ENCODE data around the gene APBA3.

Gene APBA3

DNA sequence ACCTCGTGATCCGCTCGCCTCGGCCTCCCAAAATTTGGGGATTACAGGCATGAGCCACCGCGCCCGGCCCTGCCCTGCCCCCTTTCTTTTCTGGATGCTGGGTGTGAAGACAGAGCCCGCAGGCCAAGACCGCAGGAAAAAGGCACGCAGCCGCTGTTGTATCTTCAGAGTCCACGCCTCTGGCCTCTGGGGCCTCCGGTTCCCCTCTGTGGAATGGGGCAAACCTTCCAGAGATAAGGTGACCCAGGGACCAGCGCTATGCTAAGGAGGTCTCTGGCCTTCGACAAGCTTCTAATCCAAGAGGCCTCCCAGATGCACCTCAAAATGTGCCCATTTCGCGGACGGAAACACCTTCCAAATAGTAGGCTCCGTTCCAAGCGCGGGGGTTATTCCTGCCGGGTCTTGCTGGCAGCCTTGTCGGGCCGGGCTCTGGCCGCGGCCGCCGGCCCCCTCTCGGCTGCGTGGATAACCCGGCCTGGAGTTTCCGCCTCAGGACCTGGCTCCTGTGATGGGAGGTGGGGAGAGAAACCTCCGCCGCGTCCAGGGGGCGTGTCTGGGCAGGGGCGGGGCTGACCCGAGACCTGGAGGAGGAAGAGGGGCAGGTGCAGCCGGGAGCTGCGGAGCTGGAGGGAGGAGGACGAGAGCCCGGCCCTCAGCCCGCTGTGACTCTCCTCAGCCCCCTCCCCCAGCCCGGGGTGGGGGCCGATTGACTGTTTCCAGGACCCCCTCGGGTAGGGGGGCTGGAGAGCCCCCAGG, 40.2 kb downstream of the APBA3 start (continued):
- TF ChIP-seq, protein P1, sequence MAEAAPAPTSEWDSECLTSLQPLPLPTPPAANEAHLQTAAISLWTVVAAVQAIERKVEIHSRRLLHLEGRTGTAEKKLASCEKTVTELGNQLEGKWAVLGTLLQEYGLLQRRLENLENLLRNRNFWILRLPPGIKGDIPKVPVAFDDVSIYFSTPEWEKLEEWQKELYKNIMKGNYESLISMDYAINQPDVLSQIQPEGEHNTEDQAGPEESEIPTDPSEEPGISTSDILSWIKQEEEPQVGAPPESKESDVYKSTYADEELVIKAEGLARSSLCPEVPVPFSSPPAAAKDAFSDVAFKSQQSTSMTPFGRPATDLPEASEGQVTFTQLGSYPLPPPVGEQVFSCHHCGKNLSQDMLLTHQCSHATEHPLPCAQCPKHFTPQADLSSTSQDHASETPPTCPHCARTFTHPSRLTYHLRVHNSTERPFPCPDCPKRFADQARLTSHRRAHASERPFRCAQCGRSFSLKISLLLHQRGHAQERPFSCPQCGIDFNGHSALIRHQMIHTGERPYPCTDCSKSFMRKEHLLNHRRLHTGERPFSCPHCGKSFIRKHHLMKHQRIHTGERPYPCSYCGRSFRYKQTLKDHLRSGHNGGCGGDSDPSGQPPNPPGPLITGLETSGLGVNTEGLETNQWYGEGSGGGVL (tag by site-specific recombination; IDR thresholded peaks at IDR 0.05), result no peak
- 0 out of 2 replicates have a peak, but pooled peaks have one; percentile 28 for TF ChIP-seq BCL11B (tag by site-specific recombination; IDR thresholded peaks at IDR 0.05; ENCODE audit: low read depth)
- TF ChIP-seq OVOL3 (tag by site-specific recombination; IDR thresholded peaks at IDR 0.05), result no peak
- peak; percentile 35; the same call in 1 of the 2 replicates for TF ChIP-seq ZNF501 (tag by site-specific recombination; IDR thresholded peaks at IDR 0.05)
- no peak for TF ChIP-seq ZBTB48 (tag by site-specific recombination; IDR thresholded peaks at IDR 0.05)
- TF ChIP-seq ZFP69B (tag by site-specific recombination; IDR thresholded peaks at IDR 0.05), result 0 out of 2 replicates have a peak, but pooled peaks have one; percentile 49
- TF ChIP-seq ZNF184 (tag by site-specific recombination; IDR thresholded peaks at IDR 0.05), result peak; percentile 84; the same call in 1 of the 2 replicates
- no peak for TF ChIP-seq ZNF623 (tag by site-specific recombination; IDR thresholded peaks at IDR 0.05)
- TF ChIP-seq OSR2 (tag by site-specific recombination; IDR thresholded peaks at IDR 0.05), result peak; percentile 44; the same call in 1 of the 2 replicates
- TF ChIP-seq ZNF549 (tag by site-specific recombination; IDR thresholded peaks at IDR 0.05), result no peak
- TF ChIP-seq ZNF560 (tag by site-specific recombination; IDR thresholded peaks at IDR 0.05; ENCODE audit: borderline replicate concordance), result no peak
- 0 out of 2 replicates have a peak, but pooled peaks have one; percentile 34 for TF ChIP-seq IKZF3 (tag by site-specific recombination; IDR thresholded peaks at IDR 0.05)
- TF ChIP-seq, protein P2, sequence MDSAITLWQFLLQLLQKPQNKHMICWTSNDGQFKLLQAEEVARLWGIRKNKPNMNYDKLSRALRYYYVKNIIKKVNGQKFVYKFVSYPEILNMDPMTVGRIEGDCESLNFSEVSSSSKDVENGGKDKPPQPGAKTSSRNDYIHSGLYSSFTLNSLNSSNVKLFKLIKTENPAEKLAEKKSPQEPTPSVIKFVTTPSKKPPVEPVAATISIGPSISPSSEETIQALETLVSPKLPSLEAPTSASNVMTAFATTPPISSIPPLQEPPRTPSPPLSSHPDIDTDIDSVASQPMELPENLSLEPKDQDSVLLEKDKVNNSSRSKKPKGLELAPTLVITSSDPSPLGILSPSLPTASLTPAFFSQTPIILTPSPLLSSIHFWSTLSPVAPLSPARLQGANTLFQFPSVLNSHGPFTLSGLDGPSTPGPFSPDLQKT (IDR thresholded peaks at IDR 0.05; ENCODE audit: borderline replicate concordance, low read depth, low read length), result no peak
- TF ChIP-seq, protein P3, sequence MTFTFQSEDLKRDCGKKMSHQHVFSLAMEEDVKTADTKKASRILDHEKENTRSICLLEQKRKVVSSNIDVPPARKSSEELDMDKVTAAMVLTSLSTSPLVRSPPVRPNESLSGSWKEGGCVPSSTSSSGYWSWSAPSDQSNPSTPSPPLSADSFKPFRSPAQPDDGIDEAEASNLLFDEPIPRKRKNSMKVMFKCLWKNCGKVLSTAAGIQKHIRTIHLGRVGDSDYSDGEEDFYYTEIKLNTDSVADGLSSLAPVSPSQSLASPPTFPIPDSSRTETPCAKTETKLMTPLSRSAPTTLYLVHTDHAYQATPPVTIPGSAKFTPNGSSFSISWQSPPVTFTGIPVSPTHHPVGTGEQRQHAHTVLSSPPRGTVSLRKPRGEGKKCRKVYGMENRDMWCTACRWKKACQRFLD (tag by site-specific recombination; IDR thresholded peaks at IDR 0.05), result no peak
- TF ChIP-seq KLF1 (tag by site-specific recombination; IDR thresholded peaks at IDR 0.05), result peak; percentile 81
- no peak for TF ChIP-seq ZNF510 (tag by site-specific recombination; IDR thresholded peaks at IDR 0.05; ENCODE audit: insufficient replicate concordance)
- TF ChIP-seq, protein P4, sequence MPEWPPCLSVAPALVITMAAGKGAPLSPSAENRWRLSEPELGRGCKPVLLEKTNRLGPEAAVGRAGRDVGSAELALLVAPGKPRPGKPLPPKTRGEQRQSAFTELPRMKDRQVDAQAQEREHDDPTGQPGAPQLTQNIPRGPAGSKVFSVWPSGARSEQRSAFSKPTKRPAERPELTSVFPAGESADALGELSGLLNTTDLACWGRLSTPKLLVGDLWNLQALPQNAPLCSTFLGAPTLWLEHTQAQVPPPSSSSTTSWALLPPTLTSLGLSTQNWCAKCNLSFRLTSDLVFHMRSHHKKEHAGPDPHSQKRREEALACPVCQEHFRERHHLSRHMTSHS (tag by site-specific recombination; IDR thresholded peaks at IDR 0.05), result no peak
- TF ChIP-seq, protein P5, sequence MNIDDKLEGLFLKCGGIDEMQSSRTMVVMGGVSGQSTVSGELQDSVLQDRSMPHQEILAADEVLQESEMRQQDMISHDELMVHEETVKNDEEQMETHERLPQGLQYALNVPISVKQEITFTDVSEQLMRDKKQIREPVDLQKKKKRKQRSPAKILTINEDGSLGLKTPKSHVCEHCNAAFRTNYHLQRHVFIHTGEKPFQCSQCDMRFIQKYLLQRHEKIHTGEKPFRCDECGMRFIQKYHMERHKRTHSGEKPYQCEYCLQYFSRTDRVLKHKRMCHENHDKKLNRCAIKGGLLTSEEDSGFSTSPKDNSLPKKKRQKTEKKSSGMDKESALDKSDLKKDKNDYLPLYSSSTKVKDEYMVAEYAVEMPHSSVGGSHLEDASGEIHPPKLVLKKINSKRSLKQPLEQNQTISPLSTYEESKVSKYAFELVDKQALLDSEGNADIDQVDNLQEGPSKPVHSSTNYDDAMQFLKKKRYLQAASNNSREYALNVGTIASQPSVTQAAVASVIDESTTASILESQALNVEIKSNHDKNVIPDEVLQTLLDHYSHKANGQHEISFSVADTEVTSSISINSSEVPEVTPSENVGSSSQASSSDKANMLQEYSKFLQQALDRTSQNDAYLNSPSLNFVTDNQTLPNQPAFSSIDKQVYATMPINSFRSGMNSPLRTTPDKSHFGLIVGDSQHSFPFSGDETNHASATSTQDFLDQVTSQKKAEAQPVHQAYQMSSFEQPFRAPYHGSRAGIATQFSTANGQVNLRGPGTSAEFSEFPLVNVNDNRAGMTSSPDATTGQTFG (tag by site-specific recombination; IDR thresholded peaks at IDR 0.05; ENCODE audit: borderline replicate concordance), result peak; percentile 83; the same call in 1 of the 2 replicates
- TF ChIP-seq ZNF324 (tag by site-specific recombination; IDR thresholded peaks at IDR 0.05), result peak; percentile 97
- TF ChIP-seq, protein P6, sequence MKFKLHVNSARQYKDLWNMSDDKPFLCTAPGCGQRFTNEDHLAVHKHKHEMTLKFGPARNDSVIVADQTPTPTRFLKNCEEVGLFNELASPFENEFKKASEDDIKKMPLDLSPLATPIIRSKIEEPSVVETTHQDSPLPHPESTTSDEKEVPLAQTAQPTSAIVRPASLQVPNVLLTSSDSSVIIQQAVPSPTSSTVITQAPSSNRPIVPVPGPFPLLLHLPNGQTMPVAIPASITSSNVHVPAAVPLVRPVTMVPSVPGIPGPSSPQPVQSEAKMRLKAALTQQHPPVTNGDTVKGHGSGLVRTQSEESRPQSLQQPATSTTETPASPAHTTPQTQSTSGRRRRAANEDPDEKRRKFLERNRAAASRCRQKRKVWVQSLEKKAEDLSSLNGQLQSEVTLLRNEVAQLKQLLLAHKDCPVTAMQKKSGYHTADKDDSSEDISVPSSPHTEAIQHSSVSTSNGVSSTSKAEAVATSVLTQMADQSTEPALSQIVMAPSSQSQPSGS (tag by site-specific recombination; IDR thresholded peaks at IDR 0.05; ENCODE audit: low read depth), result no peak
- no peak for TF ChIP-seq ZNF433 (tag by site-specific recombination; IDR thresholded peaks at IDR 0.05; ENCODE audit: low read depth)
- TF ChIP-seq ZNF548 (tag by site-specific recombination; IDR thresholded peaks at IDR 0.05), result no peak
- TF ChIP-seq SCRT1 (tag by site-specific recombination; IDR thresholded peaks at IDR 0.05; ENCODE audit: borderline replicate concordance), result no peak
- TF ChIP-seq HOXD13 (CRISPR knock-in tag; IDR thresholded peaks at IDR 0.05; ENCODE audit: borderline replicate concordance), result no peak
- no peak for TF ChIP-seq ZNF211 (tag by site-specific recombination; IDR thresholded peaks at IDR 0.05; ENCODE audit: low read depth)
- TF ChIP-seq, protein P7, sequence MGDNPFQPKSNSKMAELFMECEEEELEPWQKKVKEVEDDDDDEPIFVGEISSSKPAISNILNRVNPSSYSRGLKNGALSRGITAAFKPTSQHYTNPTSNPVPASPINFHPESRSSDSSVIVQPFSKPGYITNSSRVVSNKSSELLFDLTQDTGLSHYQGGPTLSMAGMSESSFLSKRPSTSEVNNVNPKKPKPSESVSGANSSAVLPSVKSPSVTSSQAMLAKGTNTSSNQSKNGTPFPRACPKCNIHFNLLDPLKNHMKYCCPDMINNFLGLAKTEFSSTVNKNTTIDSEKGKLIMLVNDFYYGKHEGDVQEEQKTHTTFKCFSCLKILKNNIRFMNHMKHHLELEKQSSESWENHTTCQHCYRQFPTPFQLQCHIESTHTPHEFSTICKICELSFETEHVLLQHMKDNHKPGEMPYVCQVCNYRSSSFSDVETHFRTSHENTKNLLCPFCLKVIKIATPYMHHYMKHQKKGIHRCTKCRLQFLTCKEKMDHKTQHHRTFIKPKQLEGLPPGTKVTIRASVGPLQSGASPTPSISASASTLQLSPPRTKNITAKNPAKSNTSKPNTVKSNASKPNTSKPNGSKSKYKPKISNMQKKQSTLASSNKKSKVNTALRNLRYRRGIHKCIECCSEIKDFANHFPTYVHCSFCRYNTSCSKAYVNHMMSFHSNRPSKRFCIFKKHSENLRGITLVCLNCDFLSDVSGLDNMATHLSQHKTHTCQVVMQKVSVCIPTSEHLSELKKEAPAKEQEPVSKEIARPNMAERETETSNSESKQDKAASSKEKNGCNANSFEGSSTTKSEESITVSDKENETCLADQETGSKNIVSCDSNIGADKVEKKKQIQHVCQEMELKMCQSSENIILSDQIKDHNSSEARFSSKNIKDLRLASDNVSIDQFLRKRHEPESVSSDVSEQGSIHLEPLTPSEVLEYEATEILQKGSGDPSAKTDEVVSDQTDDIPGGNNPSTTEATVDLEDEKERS (tag by site-specific recombination; IDR thresholded peaks at IDR 0.05), result peak; percentile 98
- peak; percentile 76; the same call in 1 of the 2 replicates for TF ChIP-seq ZNF391 (tag by site-specific recombination; IDR thresholded peaks at IDR 0.05; ENCODE audit: borderline replicate concordance, low read depth)

Measured in HEK293 (cell line).